Fibroblast of the aortic adventitia (primary cell): ENCODE measurements around the gene ADAMTSL1. TPM values are rescaled to one million over a fixed set of nuclear protein-coding genes. Genes with fewer than 3 reads are reported as not detected.
"Not testable (repeated sequence)": the region's sequence is repeated elsewhere in the genome, so short reads cannot be mapped to it uniquely, and the experiment has no call there.

Experiments
- DNase-seq: peaks from one replicate; pipeline ENCODE4 v3.0.0-alpha.2; 2010; ENCODE audit warnings: low read depth
- H3K4me3 ChIP-seq: 2 replicates; pipeline ENCODE4 v1.5.1; 2011; ENCODE audit warnings: low read depth, mild to moderate bottlenecking, control low read depth, low read length, moderate library complexity
- total RNA-seq: library from RNA; depleted of rRNA; stranded (reverse); fragments of >200 nt; gene quantifications from 2 replicates; pipeline ENCODE4 v1.2.3, GENCODE V29; 2012; ENCODE audit warnings: low replicate concordance
- TF ChIP-seq, protein P1 (sequence below): IDR thresholded peaks from 2 replicates; pipeline ENCODE4 v1.5.1; 2011; ENCODE audit warnings: mild to moderate bottlenecking, low read length, control low read depth, inconsistent platforms; ENCODE audit not compliant: insufficient read depth

Gene ADAMTSL1
- total RNA-seq, 1 donor: 179 TPM

DNA sequence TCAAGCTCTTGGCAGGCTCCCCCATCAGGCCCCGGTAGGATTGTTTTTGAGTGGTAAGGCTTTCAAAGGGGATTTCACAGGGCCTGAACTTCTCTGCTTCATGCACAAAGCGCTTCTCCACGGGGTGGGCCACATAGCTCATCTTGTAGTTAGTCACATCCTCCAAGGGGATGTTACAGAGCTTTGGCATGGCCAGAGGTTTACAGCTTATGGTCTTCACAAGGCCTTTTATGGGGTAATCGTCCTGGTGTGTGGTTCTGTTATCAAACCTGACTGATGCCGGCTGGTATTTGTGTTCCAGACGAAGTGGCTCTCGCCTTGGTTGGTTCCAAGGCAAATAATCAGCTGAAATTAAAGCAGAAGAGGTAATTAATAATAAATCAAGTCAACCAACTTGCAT lies 454.8 kb downstream of the ADAMTSL1 start:
- peak; percentile 61 for DNase-seq
- TF ChIP-seq, protein P1, sequence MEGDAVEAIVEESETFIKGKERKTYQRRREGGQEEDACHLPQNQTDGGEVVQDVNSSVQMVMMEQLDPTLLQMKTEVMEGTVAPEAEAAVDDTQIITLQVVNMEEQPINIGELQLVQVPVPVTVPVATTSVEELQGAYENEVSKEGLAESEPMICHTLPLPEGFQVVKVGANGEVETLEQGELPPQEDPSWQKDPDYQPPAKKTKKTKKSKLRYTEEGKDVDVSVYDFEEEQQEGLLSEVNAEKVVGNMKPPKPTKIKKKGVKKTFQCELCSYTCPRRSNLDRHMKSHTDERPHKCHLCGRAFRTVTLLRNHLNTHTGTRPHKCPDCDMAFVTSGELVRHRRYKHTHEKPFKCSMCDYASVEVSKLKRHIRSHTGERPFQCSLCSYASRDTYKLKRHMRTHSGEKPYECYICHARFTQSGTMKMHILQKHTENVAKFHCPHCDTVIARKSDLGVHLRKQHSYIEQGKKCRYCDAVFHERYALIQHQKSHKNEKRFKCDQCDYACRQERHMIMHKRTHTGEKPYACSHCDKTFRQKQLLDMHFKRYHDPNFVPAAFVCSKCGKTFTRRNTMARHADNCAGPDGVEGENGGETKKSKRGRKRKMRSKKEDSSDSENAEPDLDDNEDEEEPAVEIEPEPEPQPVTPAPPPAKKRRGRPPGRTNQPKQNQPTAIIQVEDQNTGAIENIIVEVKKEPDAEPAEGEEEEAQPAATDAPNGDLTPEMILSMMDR: no peak
- H3K4me3 ChIP-seq: no peak overlapping the region

DNA sequence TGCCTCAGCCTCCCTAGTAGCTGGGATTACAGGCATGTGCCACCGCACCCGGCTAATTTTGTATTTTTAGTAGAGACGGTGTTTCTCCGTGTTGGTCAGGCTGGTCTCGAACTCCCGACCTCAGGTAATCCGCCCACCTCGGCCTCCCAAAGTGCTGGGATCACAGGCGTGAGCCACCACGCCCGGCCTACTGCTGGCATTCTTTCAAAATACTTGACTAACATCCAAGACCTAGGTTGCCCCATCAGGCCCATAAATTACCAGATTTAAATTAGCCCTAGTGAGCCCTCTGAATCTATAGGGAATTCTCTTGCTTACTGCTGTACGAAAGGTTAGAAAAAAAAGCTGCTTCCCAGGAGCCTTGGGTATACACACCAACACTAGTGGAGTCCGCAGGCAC lies 456.7 kb downstream of the ADAMTSL1 start:
- not testable (repeated sequence) for H3K4me3 ChIP-seq, DNase-seq

DNA sequence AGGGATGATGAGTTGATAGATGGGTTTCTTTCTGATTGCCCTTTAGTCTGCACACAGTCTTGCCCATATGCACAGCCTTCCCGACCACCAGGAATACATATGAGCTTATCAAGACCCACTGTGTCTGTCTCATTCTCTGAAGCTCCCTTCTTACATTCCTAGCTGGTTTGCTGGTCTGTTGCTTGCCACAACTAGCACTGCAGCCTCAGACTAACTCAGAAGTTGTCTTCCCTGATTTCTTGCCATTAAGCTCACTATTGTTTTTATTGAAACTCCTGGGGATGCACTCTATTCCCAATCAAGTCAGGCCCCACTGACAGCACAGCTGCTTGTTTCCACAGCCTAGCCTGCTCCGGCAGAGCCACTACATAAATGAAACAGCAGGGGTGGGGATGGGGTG lies 461.6 kb downstream of the ADAMTSL1 start:
- H3K4me3 ChIP-seq: no peak overlapping the region
- TF ChIP-seq, protein P1: no peak
- DNase-seq: no peak

DNA sequence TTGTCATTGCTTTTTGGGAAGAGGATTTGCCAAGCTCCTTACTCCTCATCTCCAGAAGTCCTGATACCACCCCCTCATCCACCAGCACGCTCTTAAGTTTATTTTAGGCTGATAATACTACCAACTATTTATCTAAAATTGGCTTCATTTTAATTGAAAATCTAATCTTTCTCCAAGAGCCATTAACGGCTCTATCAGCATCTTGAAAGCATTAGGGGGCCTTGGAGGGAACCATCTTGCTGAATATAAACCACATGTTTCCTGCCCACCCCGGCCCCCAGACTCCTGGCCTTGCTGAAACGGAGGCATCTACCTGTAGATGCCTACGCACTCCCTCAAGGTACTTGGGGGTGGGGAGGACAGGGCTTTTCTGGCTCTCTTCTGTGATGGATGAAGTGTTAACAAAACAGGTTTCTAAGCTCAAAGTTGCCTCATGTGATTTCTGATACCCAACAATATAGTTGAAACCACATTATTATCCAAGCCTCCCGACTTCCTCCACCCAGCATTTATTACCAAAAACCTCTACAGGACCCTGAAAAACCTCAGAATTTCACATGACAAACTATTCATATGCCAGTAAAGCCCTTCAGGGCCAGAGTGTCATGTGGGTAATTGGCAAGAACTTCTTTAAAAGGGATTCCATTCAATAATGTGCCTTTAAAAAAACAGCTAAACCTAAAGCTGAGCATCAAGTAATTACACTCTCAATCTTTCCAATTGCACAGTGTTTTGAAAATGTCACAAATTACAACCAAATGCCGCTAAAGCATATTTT lies 462.3 kb downstream of the ADAMTSL1 start:
- TF ChIP-seq, protein P1: no peak

DNA sequence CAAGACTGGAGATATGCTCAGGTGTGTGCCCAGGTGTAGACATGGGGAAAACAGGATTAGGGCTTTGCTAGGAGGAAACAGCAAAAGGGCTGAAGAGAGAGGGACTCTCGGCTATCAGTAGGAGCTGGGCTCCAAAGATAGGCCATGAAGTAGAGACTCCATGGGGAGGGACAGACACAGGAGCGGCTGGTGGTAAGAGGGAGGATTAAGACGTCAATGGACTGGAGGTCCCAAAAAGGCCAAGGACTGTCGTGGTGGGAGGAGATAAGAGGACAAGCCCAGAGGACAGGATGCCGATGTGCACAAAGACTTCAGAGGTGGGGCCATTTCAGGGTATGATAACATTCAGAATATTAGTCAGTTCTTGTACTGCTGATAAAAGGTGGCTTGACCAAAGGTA lies 466.0 kb downstream of the ADAMTSL1 start:
- TF ChIP-seq, protein P1: no peak
- H3K4me3 ChIP-seq: no peak overlapping the region
- DNase-seq: no peak

More for the DNA sequence above, 462.3 kb downstream of the ADAMTSL1 start:
- H3K4me3 ChIP-seq: no peak overlapping the region
- DNase-seq: no peak

DNA sequence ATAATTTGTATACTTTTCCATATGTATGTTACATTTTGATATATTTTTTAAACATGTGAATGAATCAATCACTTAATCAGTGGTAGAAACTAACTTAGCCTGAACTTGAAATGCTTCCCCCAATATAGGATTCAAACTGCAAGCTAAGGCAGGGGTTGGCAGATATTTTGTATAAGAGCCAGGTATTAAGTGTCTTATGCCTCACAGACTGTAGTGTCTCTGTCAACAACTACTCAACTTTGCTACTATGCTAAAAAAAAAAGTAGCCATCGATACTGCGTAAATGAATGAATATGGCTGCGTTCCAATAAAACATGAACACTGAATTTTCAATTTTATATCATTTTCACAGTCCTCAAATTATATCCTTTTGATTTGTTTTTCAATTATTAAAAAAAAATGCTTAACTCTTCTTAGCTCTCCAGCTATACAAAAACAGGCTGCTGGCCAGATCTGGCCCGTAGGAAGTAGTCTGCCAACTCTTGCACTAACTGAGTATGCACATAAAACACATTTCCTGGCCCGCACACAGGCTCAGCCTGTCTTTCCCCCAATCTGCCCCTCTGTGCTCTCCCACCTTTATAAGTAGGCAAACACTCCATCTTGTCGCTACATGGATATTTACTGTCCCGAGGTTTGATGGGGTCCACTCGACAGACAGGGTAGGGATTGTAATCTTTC lies 467.2 kb downstream of the ADAMTSL1 start:
- TF ChIP-seq, protein P1: no peak
- no peak for DNase-seq

DNA sequence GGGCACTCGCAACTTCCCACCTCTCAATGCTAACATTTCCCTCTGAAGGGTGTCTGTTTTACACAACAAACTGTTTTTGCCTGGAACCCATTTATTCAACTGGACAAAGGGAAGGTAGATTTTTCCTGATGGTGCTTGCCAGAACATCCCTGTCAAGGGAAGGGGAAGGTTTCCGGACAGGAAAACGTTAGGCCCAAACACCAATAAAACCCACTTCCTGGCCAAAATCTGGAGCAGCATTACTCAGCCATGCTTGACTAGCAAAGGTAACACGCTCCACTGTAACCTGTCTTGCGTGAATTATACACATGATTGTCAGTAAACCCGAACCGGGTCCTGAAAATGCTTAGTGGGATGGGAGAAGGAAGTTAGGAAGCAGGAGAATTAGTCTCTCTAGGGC lies 468.8 kb downstream of the ADAMTSL1 start:
- no peak overlapping the region for H3K4me3 ChIP-seq
- TF ChIP-seq, protein P1: no peak
- DNase-seq: no peak

More for the DNA sequence above, 467.2 kb downstream of the ADAMTSL1 start:
- no peak overlapping the region for H3K4me3 ChIP-seq
